ENCODE measurements around the gene ERC2. TPM values are rescaled to one million over a fixed set of nuclear protein-coding genes. Genes with fewer than 3 reads are reported as not detected.

ERC2 gene
- total and polyA plus RNA-seq, 2 of the 8 experiments (the other 6 are each of a cell fraction or from before 2014, with no cell fraction given): 16.4 to 22.8 TPM

GRCh38 chr3:56295161-56295560 lies 173.1 kb downstream of the ERC2 start (continued):
- TF ChIP-seq CHD7 (IDR thresholded peaks at IDR 0.05; ENCODE audit: insufficient replicate concordance, low read length) (no peak), SUZ12 (IDR thresholded peaks at IDR 0.05; ENCODE audit: low read length) (no peak), FOSL1 (IDR thresholded peaks at IDR 0.05; ENCODE audit: insufficient read depth, low read depth, low read length) (no peak), NRF1 (IDR thresholded peaks at IDR 0.05; ENCODE audit: low read depth, low read length) (no peak), POLR2A (IDR thresholded peaks at IDR 0.05; ENCODE audit: control extremely low read depth in 1 of 2, low read depth in 2 of 2, low read length in 2 of 2) (no peak)

All from H1 (cell line).